GM19099 (cell line): ENCODE results near the gene SLC25A18.

Experiments
- POLR2A ChIP-seq: IDR thresholded peaks from 3 replicates; pipeline ENCODE4 v1.6.1; 2011; ENCODE audit warnings: low read depth; ENCODE audit not compliant: insufficient read length; ENCODE audit errors: extremely low read depth

Gene SLC25A18

DNA sequence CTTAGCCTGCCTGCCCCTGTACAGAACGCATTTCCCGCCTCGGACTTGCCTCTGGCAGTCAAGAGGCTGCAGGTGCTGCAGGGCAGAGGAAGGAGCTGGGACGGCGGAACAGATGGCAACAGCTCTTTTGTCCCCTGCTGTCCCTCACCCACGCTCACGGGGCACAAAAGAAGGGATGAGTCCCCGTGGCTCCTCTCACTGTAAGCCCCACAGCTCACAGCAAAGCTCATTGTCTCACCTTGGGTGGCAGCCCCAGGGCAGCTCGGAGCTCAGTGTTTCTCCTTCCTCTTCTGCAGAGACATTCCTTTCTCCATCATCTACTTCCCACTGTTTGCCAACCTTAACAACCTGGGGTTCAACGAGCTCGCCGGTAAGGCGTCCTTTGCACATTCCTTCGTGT lies 24.3 kb downstream of the SLC25A18 start:
- no peak for TF ChIP-seq POLR2A

DNA sequence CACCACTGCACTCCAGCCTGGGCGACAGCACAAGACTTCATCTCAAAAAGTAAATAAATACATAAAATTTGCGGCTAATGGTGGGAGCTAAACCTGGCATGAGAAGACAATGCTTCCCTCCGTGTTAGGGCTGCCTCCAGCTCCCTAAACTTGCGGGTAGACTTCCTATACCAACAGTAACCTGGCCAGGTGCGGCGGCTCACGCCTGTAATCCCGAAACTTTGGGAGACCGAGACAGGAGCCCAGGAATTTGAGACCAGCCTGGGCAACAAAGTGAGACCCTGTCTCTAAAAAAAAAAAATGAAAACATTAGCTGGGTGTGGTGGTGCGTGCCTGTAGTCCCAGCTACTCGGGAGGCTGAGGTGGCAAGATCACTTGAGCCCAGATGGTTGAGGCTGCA lies 25.3 kb downstream of the SLC25A18 start:
- no peak for TF ChIP-seq POLR2A

DNA sequence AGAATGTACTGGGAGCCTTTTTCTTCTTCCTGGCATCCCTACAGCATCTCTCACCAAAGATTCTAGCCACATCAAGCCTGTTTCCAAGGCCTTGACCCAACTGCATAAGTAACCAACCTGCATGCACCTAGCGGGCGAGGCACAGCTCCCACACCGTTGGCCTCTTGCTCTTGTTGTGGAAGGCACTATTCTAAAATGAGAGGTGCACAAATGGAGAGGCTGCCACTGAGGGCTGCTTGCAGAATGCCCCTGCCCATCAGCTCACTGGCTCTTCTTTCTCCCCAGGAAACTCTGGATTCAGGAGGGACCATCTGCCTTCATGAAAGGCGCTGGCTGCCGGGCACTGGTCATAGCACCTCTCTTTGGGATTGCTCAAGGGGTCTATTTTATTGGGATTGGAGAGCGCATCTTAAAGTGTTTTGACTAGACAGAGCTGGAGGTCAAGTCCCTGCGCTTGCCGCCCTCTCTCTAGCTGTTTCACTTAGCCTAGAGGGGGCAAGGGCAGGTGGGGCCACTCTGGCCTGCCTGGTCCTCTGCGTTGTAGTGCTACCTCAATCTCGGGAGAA lies 26.6 kb downstream of the SLC25A18 start:
- TF ChIP-seq POLR2A: no peak

DNA sequence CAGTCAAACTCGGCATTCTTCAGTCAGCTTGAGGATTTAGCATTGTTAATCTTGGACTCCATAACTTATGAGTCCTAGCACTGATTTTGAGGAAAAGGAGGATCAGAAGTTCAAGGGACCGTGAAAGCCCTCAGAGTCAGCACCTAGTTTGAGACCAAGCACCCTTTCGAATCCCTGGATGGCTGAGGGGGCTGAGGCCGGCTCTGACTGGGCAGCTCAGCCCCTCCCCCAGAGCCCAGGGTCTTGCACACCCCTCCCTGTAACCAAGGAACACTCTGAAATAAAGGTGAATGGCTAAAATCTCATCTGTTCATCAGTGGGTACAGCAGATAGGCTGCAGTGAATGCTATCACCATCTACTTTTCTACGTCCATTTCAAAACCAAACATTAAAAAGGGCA lies 27.3 kb downstream of the SLC25A18 start:
- no peak for TF ChIP-seq POLR2A

DNA sequence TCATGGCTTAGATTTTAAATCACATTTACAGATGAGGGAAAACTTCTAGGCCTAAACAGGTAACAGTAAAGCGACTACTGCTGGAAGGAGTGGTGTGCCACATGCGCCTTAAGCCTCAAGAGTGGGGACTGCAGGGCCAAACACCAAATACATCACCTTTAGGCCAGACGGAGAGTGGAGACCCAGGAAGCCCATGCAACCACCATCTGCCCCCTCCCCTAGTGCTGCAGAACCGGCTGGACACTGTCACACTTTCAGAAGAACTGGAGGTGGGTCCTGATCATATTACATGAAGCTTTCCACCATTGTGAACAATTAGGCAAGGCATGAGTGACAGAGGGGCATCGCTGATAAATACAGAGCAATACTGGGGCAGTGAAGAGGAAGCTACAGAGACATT lies 28.9 kb downstream of the SLC25A18 start:
- TF ChIP-seq POLR2A: no peak

DNA sequence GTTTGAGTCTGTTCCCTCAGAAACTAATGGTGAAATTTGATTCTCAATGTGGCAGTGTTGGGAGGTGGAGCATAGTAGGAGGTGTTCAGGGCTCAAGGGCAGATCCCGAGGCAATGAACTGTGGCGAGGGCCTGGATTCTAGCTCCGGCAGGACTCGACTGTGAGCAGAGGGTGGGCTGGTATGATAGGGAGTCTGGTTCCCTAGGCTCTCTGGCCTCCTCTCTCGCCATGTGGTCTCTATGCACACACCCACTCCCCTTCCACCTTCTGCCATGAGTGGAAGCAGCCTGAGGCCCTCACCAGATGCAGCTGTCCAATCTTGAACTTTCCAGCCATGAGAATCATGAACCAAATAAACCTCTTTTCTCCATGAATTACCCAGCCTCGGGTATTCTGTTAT lies 32.9 kb downstream of the SLC25A18 start:
- TF ChIP-seq POLR2A: no peak

DNA sequence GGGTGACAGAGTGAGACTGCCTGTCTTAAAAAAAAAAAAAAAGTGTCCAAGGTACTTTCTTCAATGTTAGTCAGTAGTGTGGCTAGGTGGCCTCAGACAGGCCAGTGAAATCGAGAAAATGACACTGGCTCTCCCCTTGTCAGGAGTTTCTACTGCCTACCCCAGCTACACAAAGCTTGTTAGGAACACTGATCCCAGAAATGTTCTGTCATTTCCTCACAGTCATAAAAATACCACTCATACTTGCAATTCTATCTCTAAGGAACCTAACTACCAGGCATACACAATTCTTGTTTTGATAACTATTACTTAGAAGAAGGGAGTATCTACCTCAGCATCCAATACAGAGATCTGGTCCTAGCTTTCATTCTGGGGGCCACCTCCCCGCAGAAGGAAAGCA lies 33.9 kb downstream of the SLC25A18 start:
- no peak for TF ChIP-seq POLR2A

DNA sequence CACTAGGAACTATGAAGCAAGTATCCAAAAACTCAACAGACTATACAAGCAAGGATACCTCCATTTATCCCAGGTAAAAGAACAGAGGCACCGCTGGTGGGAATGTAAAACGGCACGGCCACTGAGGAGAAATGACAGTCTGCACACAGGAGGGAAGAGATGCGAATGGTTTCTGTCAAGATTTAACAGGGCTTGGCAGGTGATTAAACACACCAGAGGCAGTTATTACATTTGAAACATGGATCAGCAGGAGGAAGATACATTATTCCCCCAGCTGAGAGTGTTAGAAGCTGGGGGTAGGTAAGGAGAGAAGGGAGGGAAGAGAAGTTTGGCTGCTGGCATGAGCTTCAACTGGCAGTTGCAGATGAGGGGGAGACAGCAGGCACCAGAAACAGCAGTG lies 35.0 kb downstream of the SLC25A18 start:
- TF ChIP-seq POLR2A: no peak

DNA sequence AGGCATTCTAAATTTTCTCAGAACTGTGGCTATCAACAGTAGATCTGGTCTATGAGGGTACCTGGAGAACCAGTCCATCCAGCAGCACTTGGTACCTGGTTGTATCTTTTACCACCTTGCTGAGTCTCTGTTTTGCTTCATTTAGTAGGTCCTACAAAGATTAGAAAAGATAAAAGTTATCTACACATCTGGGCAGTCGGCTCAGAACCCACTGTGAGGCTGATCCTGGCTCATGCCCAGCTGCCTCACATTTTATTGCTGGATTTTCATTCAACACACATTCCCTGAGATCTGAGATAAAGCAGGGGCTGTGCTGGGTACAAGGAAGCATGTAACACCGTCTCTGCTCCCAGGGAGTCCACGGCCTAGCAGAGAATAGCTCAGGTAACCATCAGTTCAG lies 37.7 kb downstream of the SLC25A18 start:
- no peak for TF ChIP-seq POLR2A

DNA sequence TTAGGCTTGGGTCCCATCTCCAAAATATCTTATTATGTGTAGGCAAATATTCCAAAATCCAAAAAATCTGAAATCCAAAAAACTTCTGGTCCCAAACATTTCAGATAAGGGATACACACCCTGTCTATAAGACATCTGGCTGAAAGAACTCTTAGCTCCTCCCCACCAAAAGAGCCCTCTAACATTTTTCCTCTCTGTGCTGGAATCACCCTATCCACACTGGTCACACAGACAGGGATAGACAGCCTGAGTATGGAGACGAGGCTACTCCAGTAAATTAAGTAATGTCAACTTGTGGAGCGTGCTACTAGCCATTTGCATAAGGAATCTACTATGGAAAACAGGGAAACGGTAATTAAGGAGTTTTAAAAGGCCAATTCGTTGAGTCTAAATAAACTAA lies 40.4 kb downstream of the SLC25A18 start:
- no peak for TF ChIP-seq POLR2A

DNA sequence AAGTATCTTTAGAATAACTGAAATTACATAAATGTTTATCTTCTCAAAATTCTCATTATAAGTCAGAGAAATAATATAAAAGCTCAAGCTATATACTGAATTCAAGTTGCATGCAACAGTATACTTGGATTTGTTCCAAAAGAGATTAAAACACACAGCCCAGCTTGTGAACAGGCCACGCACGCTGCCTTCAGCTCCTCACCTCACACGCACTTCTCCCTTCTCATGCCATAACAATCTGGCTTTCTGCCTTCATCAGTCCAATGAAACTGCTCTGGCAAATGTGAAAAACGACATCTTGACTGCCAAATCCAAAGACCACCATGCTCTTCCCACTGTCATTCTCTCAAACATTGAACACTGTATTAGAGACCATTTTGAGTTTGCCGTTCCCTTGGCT lies 43.2 kb downstream of the SLC25A18 start:
- TF ChIP-seq POLR2A: no peak

DNA sequence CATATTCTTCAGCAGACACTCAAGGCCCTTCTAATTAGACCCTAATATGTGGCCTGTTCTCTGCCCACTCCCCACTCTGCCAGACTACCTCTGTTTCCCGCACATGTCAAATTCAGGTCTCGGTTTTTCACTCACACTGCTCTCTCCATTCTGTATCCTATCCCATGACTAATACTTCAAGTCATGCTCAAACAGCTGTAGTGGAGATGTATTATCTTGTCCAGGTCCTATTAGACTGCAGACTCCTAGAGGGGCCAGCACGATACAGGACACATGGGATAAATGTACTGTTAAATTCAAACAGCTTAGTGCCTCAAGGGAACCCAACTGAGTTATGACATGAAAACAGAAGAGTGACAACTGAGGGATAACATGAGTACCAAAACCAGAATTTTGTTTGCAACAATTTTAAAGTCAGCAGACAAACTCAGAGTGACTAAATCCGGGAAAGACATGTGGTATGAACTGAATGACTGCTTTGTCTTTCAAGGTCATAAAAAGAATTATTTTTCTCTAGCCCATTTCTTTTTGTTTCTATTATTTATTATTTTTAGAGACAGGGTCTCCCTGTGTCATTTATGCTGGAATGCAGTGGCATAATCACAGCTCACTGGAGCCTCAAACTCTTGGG lies 44.7 kb downstream of the SLC25A18 start:
- TF ChIP-seq POLR2A: no peak

DNA sequence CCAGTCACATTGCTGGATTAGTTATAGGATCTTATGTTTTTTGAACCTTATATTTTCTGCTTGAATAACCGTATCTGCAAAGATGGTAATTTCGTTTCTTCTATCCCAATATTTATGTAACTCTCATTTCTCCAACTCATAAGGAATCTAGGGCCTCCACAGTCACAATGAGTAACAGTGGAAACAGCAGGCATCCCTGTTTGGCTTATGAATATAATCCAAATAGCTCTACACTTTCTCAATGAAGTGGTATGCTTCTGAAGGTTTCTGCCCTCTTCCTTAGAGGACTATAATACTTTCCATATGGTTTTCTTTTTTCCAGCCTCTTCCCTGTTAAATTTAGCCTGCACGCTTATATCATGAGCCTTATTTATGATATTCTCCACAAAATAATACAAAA lies 48.8 kb downstream of the SLC25A18 start:
- TF ChIP-seq POLR2A: no peak

DNA sequence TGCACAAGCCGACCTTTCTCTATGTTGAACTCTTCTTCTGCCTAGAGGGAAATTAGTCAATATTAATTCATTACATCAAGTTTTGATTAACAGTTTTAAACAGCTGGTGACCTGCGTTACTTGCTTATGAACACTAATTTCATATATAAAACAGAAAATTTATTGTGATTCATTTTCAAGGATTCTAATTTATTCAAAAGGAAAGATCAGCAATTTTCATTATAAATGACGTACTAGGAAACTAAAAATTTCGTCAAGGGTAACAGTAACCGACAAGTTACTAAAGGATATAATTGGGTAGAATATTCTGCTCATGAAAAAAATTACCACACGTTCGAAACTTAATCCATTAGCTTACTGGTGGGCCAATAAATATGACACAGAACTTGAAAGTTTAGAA lies 50.0 kb downstream of the SLC25A18 start:
- no peak for TF ChIP-seq POLR2A

DNA sequence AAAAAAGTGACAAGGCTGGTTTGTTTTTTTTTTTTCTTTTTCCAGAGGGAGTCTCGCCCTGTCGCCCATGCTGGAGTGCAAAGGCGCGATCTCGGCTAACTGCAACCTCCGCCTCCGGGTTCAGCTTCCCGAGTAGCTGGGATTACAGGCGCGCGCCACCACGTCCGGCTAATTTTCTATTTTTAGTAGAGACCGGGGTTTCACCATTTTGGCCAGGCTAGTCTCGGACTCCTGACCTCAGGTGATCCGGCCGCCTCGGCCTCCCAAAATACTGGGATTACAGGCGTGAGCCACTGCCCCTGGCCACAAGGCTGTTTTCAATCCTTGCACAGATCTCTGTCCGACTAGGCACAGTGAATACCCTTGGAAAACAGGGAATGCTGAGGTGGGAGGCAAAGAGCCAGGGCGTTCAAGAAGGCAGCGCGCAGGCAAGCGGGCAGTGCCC lies 64.7 kb downstream of the SLC25A18 start:
- no peak for TF ChIP-seq POLR2A

DNA sequence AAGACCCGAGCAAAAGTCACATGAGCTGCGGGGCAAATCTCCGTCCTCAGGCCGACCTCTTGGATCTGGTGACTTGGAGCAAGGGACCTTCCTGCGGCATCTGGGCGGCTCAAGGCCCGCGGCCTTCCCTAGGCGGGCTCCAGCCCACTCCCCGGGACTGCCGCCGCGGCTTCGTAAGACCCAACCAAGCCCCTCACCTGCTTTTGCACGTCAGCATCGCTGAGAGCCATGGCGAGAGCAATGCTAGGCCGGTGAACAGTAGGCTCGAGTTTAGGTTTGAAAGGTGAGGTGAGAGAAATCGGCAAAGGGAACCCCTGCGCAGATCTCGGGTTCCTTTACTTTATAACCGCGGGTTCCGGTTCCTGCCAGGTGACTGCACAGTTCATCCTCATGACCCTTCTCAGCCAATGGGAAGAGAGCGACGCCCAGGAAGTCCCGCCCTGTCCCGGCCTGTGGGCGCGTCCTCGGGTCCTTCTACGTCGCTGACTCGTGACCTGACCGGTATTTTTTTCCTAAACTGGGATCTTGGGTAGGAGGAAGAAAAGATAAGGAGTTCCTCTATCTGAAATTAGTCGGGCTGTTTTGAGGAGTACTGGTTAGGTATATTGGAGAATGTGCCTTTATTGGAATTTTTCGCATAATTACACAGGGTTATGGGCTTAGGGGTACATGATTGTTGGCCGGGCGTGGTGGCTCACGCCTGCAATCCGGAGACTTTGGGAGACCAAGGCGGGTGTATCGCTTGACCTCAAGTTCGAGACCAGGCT lies 65.3 kb downstream of the SLC25A18 start, which contains the start of gene ATP6V1E1:
Gene ATP6V1E1, minus strand, starts transcription at position 344 of the 767 bp plus-strand sequence. Its CDS starts 114 bp downstream, at position 230.
- peak; percentile 78 for TF ChIP-seq POLR2A
